ENCODE measurements around the gene ALK. TPM values are rescaled to one million over a fixed set of nuclear protein-coding genes. Genes with fewer than 3 reads are reported as not detected.

Gene ALK
- polyA plus RNA-seq, 1 experiment: not detected

GRCh38 chr2:29718076-29718686, 203.2 kb downstream of the ALK start:
- ChIA-PET POLR2A (no interaction called here), CTCF (interaction anchor here (0.6 kb wide), 1 partner anchor 375 kb away, joined by 3 read pairs; no protein-coding TSS in a partner anchor)
- TF ChIP-seq CTCF (IDR thresholded peaks at IDR 0.05; ENCODE audit: low read depth, low read length): no peak
- no peak for DNase-seq (ENCODE audit: low read depth, low spot score)
- Histone ChIP-seq H3K4me3 (ENCODE audit: low read depth, low read length) (no peak overlapping the region), H3K9me3 (ENCODE audit: control insufficient read depth, insufficient read depth, low read length) (no peaks in the 10 kb centered on the region), H3K27ac (ENCODE audit: low read depth, low read length) (no peak overlapping the region), H3K27me3 (ENCODE audit: control insufficient read depth, insufficient read depth, low read length) (peaks cover 18% of the 10 kb centered on the region)

DNA sequence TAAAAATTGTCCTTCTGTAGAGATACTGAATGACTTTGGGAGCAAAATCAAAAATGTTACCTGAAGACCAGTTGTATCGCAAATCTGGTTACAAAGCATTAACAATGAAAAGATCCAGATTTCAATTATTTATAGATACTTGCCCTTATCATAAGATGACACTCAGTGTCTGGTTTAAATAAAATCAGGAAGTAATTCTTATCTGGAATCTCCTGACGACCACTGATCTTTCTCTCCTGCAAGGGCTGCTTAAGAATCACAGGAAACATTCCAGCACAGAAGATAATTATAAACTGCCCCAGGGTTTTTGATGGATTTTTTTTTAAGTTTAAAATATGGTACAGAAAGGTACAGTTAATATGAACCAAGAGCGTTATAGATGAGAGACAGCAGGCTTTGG, 205.7 kb downstream of the ALK start:
- ChIA-PET POLR2A (no interaction called here), CTCF (no interaction called here)
- no peak for TF ChIP-seq CTCF (IDR thresholded peaks at IDR 0.05; ENCODE audit: low read depth, low read length)

GRCh38 chr2:29714333-29714732, 207.1 kb downstream of the ALK start:
- Histone ChIP-seq H3K9me3 (ENCODE audit: control insufficient read depth, insufficient read depth, low read length) (no peaks in the 10 kb centered on the region), H3K27me3 (ENCODE audit: control insufficient read depth, insufficient read depth, low read length) (peaks cover 9% of the 10 kb centered on the region), H3K27ac (ENCODE audit: low read depth, low read length) (no peak overlapping the region), H3K4me3 (ENCODE audit: low read depth, low read length) (no peak overlapping the region)
- DNase-seq (ENCODE audit: low read depth, low spot score): no peak
- POLR2A ChIA-PET: no interaction called here
- peak; percentile 19; the same call in 1 of the 2 replicates for TF ChIP-seq CTCF (IDR thresholded peaks at IDR 0.05; ENCODE audit: low read depth, low read length)
- CTCF ChIA-PET: no interaction called here

More for the DNA sequence above, 205.7 kb downstream of the ALK start:
- peaks cover 12% of the 10 kb centered on the region for H3K27me3 ChIP-seq (ENCODE audit: control insufficient read depth, insufficient read depth, low read length)
- no peaks in the 10 kb centered on the region for H3K9me3 ChIP-seq (ENCODE audit: control insufficient read depth, insufficient read depth, low read length)
- H3K27ac ChIP-seq (ENCODE audit: low read depth, low read length): no peak overlapping the region
- DNase-seq (ENCODE audit: low read depth, low spot score): no peak
- H3K4me3 ChIP-seq (ENCODE audit: low read depth, low read length): no peak overlapping the region

GRCh38 chr2:29706171-29706720, 215.1 kb downstream of the ALK start:
- CTCF ChIA-PET: no interaction called here

More at GRCh38 chr2:29706171-29706720, 215.1 kb downstream of the ALK start:
- H3K4me3 ChIP-seq (ENCODE audit: low read depth, low read length): no peak overlapping the region
- peaks cover 6% of the 10 kb centered on the region for H3K27me3 ChIP-seq (ENCODE audit: control insufficient read depth, insufficient read depth, low read length)
- H3K27ac ChIP-seq (ENCODE audit: low read depth, low read length): no peak overlapping the region
- POLR2A ChIA-PET: no interaction called here
- no peak for TF ChIP-seq CTCF (IDR thresholded peaks at IDR 0.05; ENCODE audit: low read depth, low read length)
- H3K9me3 ChIP-seq (ENCODE audit: control insufficient read depth, insufficient read depth, low read length): no peaks in the 10 kb centered on the region
- DNase-seq (ENCODE audit: low read depth, low spot score): no peak
